WTC11 (cell line): ENCODE results near the gene OPRL1. TPM values are rescaled to one million over a fixed set of nuclear protein-coding genes. Genes with fewer than 3 reads are reported as not detected.

Experiments
- ATAC-seq: fragments of 200-7000 bp; cut with Tn5 transposase; 2 replicates; pipeline ENCODE4 v1.10.0; 2021; ENCODE audit warnings: mild to moderate bottlenecking, moderate library complexity
- CTCF ChIA-PET: fragments of 300-600 bp; sonication (Branson Sonifier 250); formaldehyde crosslinking; loops from one replicate; lab custom pipeline; 2021; ENCODE audit warnings: antibody characterized with exemption; lab: Charles Lee
- POLR2A ChIA-PET: fragments of 350-600 bp; sonication (Branson Sonifier 250); formaldehyde crosslinking; loops from one replicate; lab custom pipeline; 2021; ENCODE audit warnings: antibody characterized with exemption; lab: Charles Lee
- DNase-seq: peaks from one replicate; pipeline ENCODE4 v3.0.0; 2021; ENCODE audit warnings: low spot score
- H3K27ac Mint-ChIP-seq: 2 replicates; pipeline ENCODE4 v1.8.0; 2021; ENCODE audit warnings: mixed read lengths
- H3K27me3 Mint-ChIP-seq: 2 replicates; pipeline ENCODE4 v1.8.0; 2021; ENCODE audit warnings: low read depth, mild to moderate bottlenecking, moderate library complexity, mixed read lengths
- H3K36me3 Mint-ChIP-seq: 2 replicates; pipeline ENCODE4 v1.8.0; 2021; ENCODE audit warnings: mixed read lengths
- H3K4me1 Mint-ChIP-seq: 2 replicates; pipeline ENCODE4 v1.8.0; 2022; ENCODE audit warnings: mixed read lengths
- H3K4me3 Mint-ChIP-seq: 2 replicates; pipeline ENCODE4 v1.8.0; 2021; ENCODE audit warnings: mild to moderate bottlenecking, moderate library complexity, mixed read lengths
- H3K9me3 Mint-ChIP-seq: 2 replicates; pipeline ENCODE4 v1.8.0; 2021; ENCODE audit warnings: mixed read lengths
- ETV6 ChIP-seq: sonication (generic); formaldehyde crosslinking; IDR thresholded peaks from 2 replicates; pipeline ENCODE4 v1.8.1; 2022; ENCODE audit warnings: mild to moderate bottlenecking, missing genetic modification reagents
- GRHL2 ChIP-seq: fragments of 250-450 bp; sonication (Bioruptor Pico); IDR thresholded peaks from 2 replicates; pipeline ENCODE4 v1.8.0; 2022; ENCODE audit warnings: mild to moderate bottlenecking, moderate library complexity; ENCODE audit not compliant: insufficient replicate concordance, severe bottlenecking
- PRRX2 ChIP-seq: fragments of 250-450 bp; sonication (Bioruptor Pico); IDR thresholded peaks from 2 replicates; pipeline ENCODE4 v1.8.0; 2021; ENCODE audit warnings: mild to moderate bottlenecking
- SMAD3 ChIP-seq: sonication (generic); formaldehyde crosslinking; IDR thresholded peaks from 2 replicates; pipeline ENCODE4 v1.8.0; 2022; ENCODE audit warnings: missing genetic modification reagents, mild to moderate bottlenecking, borderline replicate concordance
- SMAD4 ChIP-seq: sonication (generic); formaldehyde crosslinking; IDR thresholded peaks from 2 replicates; pipeline ENCODE4 v1.8.0; 2022; ENCODE audit warnings: mild to moderate bottlenecking, missing genetic modification reagents
- TEAD4 ChIP-seq: sonication (generic); formaldehyde crosslinking; IDR thresholded peaks from 2 replicates; pipeline ENCODE4 v1.8.0; 2022; ENCODE audit warnings: mild to moderate bottlenecking, missing genetic modification reagents
- ZBTB21 ChIP-seq: sonication (generic); formaldehyde crosslinking; IDR thresholded peaks from 2 replicates; pipeline ENCODE4 v1.8.1; 2023; ENCODE audit warnings: mild to moderate bottlenecking, missing genetic modification reagents, borderline replicate concordance
- ZNF219 ChIP-seq: sonication (generic); formaldehyde crosslinking; IDR thresholded peaks from 2 replicates; pipeline ENCODE4 v1.8.0; 2023; ENCODE audit warnings: missing genetic modification reagents, mild to moderate bottlenecking, borderline replicate concordance
- ZNF263 ChIP-seq: sonication (generic); formaldehyde crosslinking; IDR thresholded peaks from 2 replicates; pipeline ENCODE4 v1.8.1; 2022; ENCODE audit warnings: low read depth, mild to moderate bottlenecking, moderate library complexity, missing genetic modification reagents
- total RNA-seq: library from RNA; stranded (reverse); gene quantifications from 3 replicates; pipeline ENCODE4 v1.2.3, GENCODE V29; 2021
- TF ChIP-seq, protein P1 (sequence below): fragments of 250-450 bp; sonication (Bioruptor Pico); conservative IDR thresholded peaks from 2 replicates; pipeline ENCODE4 v1.9.0; 2021; ENCODE audit warnings: mild to moderate bottlenecking
- TF ChIP-seq, protein P2 (sequence below): fragments of 200-600 bp; IDR thresholded peaks from 2 replicates; pipeline ENCODE4 v1.8.0; 2022; ENCODE audit warnings: antibody characterized with exemption
- TF ChIP-seq, protein P3 (sequence below): fragments of 250-450 bp; sonication (Bioruptor Pico); IDR thresholded peaks from 2 replicates; pipeline ENCODE4 v2.1.2; 2022; ENCODE audit warnings: mild to moderate bottlenecking, moderate library complexity
- TF ChIP-seq, protein P4 (sequence below): sonication (generic); formaldehyde crosslinking; IDR thresholded peaks from 2 replicates; pipeline ENCODE4 v1.8.1; 2022; ENCODE audit warnings: missing genetic modification reagents, borderline replicate concordance
- TF ChIP-seq, protein P5 (sequence below): sonication (generic); formaldehyde crosslinking; IDR thresholded peaks from 2 replicates; pipeline ENCODE4 v1.8.1; 2023; ENCODE audit warnings: mild to moderate bottlenecking, missing genetic modification reagents
- TF ChIP-seq, protein P6 (sequence below): sonication (generic); formaldehyde crosslinking; IDR thresholded peaks from 2 replicates; pipeline ENCODE4 v1.8.0; 2022; ENCODE audit warnings: mild to moderate bottlenecking, missing genetic modification reagents
- TF ChIP-seq, protein P7 (sequence below): fragments of 250-450 bp; sonication (Bioruptor Pico); IDR thresholded peaks from 2 replicates; pipeline ENCODE4 v1.9.0; 2021; ENCODE audit warnings: moderate library complexity, mild to moderate bottlenecking, inconsistent platforms, borderline replicate concordance

The OPRL1 gene
- total RNA-seq, 1 experiment from 2014 or later: 2.0 TPM

DNA sequence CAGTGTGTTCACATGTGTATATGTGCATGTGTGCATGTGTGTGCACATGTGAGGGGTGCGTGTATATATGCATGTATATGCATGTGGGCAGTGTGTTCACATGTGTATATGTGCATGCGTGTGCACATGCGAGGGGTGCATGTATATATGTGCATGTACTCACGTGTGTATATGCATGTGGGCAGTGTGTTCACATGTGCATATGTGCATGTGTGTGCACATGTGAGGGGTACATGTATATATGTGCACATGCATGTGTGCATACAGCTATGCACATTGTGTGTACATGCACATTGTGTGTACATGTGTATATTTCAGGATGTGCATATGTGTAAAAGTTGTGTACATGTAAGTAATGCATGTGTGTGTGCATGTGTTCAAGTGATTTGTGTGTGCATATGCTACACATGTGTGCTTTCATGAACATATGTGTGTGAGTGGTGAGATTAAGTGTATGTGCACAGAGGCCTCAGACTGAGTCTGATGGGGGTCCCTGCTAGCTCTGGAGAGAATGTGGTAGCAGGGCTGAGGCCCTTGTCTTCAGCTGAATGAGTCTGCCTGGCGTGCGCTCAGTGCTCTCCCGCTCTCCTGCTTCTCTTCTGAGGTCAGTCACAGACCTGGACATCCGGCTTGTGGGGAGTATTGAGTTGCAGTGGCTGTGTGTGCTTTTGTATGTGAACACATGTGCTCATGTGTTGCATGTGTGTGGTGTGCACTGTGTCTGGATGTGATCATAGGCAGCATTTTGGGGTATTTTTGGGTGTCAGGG lies 64.4 kb downstream of the OPRL1 start:
- DNase-seq (no peak), ATAC-seq (no peak)
- no peaks in the 10 kb centered on the region; the same call in 1 of the 2 replicates for H3K27me3 Mint-ChIP-seq
- 0 out of 2 replicates have a peak, but pooled peaks cover 5% of the 10 kb centered on the region for H3K4me1 Mint-ChIP-seq
- H3K27ac Mint-ChIP-seq: no peak overlapping the region
- no peak overlapping the region for H3K4me3 Mint-ChIP-seq
- H3K36me3 Mint-ChIP-seq: peaks cover 21% of the 10 kb centered on the region
- POLR2A ChIA-PET: no interaction called here
- TF ChIP-seq, protein P1, sequence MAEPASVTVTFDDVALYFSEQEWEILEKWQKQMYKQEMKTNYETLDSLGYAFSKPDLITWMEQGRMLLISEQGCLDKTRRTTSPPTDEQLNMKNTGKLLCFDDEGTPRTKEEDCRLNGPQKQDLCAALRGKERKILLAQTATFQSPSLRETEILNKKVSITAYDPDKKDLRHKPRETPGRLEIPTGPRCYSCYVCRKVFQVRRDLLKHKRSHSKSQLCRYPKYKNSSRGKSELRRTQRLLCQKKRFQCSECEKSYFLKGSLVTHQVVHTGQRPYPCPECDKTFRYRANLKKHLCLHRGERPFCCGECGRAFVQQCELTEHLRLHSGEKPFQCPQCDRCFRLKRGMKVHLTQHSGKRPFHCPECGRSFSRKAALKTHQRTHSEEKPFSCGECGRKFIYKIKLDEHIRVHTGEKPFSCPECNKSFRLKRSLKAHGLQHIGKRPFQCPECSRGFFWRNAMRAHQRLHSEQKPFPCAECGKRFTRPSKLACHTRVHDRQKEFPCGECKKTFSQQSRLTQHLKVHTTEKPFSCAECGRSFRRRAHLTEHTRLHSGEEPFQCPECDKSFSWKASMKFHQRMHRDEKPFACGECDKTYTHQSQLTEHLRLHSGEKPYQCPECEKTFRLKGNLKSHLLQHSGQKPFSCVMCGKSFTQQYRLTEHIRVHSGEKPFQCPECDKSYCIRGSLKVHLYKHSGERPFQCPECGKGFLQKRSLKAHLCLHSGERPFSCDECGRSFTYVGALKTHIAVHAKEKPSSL (CRISPR knock-in tag): no peak
- TF ChIP-seq TEAD4 (CRISPR knock-in tag): no peak
- TF ChIP-seq, all 79 proteins: peak for 0
- CTCF ChIA-PET: no interaction called here
- peaks cover 25% of the 10 kb centered on the region for H3K9me3 Mint-ChIP-seq

DNA sequence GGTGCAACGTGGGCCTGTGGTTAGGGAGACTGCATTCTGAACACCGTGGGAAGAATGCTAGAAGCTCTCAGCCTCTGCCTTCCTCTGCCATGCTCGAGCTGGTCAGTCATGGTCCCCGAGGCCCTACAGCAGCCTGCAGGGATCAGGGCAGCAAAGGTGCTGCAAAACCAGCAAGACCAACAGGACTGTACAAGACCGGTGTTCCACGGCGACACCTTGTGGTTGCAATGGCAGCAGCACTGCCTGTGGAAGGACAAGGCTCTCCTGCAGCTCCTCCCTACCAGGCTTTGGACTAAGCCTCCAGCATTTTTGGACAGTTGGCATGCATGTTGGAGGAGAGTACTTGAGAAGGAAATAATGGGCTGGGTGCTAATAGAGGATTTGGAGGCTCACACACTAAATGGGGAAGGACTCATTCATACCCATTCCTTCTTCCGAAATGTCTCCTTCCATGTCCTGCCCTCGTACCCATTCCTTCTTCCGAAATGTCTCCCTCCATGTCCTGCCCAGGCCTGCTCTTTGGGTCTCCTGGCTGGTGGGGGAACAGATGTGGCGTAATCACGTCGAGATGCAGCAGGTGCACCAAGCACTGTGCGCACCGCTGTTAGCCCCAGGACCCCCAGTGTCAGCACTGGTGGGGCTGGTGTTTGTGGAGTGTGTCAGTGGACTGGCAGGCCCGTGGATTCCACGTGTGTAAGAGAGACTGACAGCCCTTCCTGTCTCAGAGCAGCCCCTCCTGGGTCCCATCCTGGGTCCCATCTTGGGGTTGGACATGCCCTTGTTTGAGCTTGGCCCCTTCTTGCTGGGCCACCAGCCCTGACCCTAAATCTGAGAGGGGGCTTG lies 65.8 kb downstream of the OPRL1 start:
- POLR2A ChIA-PET: interaction anchor here (0.6 kb wide), 1 partner anchor 91 kb away, joined by 3 read pairs; no protein-coding TSS in a partner anchor
- peaks cover 31% of the 10 kb centered on the region for H3K9me3 Mint-ChIP-seq
- no peaks in the 10 kb centered on the region; the same call in 1 of the 2 replicates for H3K27me3 Mint-ChIP-seq
- DNase-seq: peak; percentile 66
- no peak overlapping the region for H3K4me3 Mint-ChIP-seq
- peaks cover 4% of the 10 kb centered on the region for H3K4me1 Mint-ChIP-seq
- CTCF ChIA-PET: interaction anchor here (1.0 to 1.5 kb wide), 5 partner anchors 16 to 61 kb away, joined by 3 to 6 read pairs (median 4); partner anchors contain the start of gene LKAAEAR1
- ATAC-seq: peak; percentile 32; the same call in 1 of the 2 replicates
- peaks cover 26% of the 10 kb centered on the region for H3K36me3 Mint-ChIP-seq
- TF ChIP-seq, protein P2, sequence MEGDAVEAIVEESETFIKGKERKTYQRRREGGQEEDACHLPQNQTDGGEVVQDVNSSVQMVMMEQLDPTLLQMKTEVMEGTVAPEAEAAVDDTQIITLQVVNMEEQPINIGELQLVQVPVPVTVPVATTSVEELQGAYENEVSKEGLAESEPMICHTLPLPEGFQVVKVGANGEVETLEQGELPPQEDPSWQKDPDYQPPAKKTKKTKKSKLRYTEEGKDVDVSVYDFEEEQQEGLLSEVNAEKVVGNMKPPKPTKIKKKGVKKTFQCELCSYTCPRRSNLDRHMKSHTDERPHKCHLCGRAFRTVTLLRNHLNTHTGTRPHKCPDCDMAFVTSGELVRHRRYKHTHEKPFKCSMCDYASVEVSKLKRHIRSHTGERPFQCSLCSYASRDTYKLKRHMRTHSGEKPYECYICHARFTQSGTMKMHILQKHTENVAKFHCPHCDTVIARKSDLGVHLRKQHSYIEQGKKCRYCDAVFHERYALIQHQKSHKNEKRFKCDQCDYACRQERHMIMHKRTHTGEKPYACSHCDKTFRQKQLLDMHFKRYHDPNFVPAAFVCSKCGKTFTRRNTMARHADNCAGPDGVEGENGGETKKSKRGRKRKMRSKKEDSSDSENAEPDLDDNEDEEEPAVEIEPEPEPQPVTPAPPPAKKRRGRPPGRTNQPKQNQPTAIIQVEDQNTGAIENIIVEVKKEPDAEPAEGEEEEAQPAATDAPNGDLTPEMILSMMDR: peak; percentile 49
- TF ChIP-seq ZNF263 (CRISPR knock-in tag): no peak
- no peak overlapping the region for H3K27ac Mint-ChIP-seq

DNA sequence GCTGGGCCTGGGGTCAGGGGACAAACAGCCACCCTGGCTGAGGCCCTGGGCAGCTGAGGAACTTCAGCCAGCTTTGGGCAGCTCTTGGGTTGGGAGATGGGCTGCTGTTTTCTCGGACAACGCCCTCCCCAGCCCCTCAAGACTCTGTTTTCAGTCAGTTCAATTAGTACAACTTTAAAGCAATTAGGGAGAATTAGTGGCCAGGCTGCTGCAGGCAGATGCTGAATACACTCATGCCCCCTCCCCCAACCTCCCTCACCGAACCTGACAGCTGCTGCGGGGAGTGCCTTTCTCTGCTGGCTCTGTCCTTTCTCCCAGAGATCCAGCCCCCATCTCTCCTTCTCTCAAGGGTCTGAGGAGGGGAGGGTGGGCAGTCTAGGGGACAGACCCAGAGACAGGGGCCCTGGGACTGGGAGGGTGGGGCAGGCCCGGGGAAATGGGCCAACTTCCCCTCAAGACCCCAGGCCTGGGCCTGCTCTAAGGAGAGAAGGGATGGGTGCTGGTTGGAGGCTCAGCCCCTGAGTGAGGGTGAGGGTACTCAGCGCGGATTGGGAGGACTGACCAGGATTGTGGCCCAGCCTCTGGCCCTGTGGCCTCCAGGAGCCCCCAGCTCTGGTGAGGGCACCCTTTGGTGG lies 66.5 kb downstream of the OPRL1 start:
- CTCF ChIA-PET: interaction anchor here (1.1 to 1.5 kb wide), 4 partner anchors 26 to 62 kb away, joined by 3 to 6 read pairs (median 4); partner anchors contain the start of gene LKAAEAR1
- ATAC-seq (no peak), DNase-seq (peak; percentile 9)
- Mint-ChIP-seq H3K4me1 (peaks cover 11% of the 10 kb centered on the region), H3K27ac (no peak overlapping the region), H3K9me3 (peaks cover 31% of the 10 kb centered on the region), H3K27me3 (no peaks in the 10 kb centered on the region; the same call in 1 of the 2 replicates), H3K36me3 (peaks cover 26% of the 10 kb centered on the region), H3K4me3 (no peak overlapping the region)
- POLR2A ChIA-PET: no interaction called here
- no peak for TF ChIP-seq ZBTB21
- TF ChIP-seq, protein P3, sequence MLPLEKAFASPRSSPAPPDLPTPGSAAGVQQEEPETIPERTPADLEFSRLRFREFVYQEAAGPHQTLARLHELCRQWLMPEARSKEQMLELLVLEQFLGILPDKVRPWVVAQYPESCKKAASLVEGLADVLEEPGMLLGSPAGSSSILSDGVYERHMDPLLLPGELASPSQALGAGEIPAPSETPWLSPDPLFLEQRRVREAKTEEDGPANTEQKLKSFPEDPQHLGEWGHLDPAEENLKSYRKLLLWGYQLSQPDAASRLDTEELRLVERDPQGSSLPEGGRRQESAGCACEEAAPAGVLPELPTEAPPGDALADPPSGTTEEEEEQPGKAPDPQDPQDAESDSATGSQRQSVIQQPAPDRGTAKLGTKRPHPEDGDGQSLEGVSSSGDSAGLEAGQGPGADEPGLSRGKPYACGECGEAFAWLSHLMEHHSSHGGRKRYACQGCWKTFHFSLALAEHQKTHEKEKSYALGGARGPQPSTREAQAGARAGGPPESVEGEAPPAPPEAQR (CRISPR knock-in tag): no peak
- TF ChIP-seq, protein P4, sequence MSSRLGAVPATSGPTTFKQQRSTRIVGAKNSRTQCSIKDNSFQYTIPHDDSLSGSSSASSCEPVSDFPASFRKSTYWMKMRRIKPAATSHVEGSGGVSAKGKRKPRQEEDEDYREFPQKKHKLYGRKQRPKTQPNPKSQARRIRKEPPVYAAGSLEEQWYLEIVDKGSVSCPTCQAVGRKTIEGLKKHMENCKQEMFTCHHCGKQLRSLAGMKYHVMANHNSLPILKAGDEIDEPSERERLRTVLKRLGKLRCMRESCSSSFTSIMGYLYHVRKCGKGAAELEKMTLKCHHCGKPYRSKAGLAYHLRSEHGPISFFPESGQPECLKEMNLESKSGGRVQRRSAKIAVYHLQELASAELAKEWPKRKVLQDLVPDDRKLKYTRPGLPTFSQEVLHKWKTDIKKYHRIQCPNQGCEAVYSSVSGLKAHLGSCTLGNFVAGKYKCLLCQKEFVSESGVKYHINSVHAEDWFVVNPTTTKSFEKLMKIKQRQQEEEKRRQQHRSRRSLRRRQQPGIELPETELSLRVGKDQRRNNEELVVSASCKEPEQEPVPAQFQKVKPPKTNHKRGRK (CRISPR knock-in tag): no peak
- no peak for TF ChIP-seq GRHL2
- TF ChIP-seq, protein P5, sequence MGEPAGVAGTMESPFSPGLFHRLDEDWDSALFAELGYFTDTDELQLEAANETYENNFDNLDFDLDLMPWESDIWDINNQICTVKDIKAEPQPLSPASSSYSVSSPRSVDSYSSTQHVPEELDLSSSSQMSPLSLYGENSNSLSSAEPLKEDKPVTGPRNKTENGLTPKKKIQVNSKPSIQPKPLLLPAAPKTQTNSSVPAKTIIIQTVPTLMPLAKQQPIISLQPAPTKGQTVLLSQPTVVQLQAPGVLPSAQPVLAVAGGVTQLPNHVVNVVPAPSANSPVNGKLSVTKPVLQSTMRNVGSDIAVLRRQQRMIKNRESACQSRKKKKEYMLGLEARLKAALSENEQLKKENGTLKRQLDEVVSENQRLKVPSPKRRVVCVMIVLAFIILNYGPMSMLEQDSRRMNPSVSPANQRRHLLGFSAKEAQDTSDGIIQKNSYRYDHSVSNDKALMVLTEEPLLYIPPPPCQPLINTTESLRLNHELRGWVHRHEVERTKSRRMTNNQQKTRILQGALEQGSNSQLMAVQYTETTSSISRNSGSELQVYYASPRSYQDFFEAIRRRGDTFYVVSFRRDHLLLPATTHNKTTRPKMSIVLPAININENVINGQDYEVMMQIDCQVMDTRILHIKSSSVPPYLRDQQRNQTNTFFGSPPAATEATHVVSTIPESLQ: no peak
- TF ChIP-seq SMAD4 (CRISPR knock-in tag): no peak
- no peak for TF ChIP-seq SMAD3 (CRISPR knock-in tag)
- TF ChIP-seq, protein P6, sequence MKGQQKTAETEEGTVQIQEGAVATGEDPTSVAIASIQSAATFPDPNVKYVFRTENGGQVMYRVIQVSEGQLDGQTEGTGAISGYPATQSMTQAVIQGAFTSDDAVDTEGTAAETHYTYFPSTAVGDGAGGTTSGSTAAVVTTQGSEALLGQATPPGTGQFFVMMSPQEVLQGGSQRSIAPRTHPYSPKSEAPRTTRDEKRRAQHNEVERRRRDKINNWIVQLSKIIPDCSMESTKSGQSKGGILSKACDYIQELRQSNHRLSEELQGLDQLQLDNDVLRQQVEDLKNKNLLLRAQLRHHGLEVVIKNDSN (CRISPR knock-in tag): no peak
- TF ChIP-seq, protein P7, sequence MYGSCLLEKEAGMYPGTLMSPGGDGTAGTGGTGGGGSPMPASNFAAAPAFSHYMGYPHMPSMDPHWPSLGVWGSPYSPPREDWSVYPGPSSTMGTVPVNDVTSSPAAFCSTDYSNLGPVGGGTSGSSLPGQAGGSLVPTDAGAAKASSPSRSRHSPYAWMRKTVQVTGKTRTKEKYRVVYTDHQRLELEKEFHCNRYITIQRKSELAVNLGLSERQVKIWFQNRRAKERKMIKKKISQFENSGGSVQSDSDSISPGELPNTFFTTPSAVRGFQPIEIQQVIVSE (CRISPR knock-in tag): no peak
- TF ChIP-seq ZNF263 (CRISPR knock-in tag): no peak
- TF ChIP-seq ETV6 (CRISPR knock-in tag): no peak
- TF ChIP-seq PRRX2 (CRISPR knock-in tag): no peak
- no peak for TF ChIP-seq ZNF219 (CRISPR knock-in tag)
